Activated CD4-positive, CD25-positive, alpha-beta regulatory T cell (primary cell): Measurements from ENCODE around the gene HSP90AA1.
"Not testable (repeated sequence)": the region's sequence is repeated elsewhere in the genome, so short reads cannot be mapped to it uniquely, and the experiment has no call there.

ENCODE experiments used
- DNase-seq, 4 experiments: peaks; one replicate each; lab custom pipeline; 2025; lab: John Stamatoyannopoulos, UW

The HSP90AA1 gene

GRCh38 chr14:102086972-102087761, at the start of gene HSP90AA1:
TSS of gene HSP90AA1 (minus strand) at chr14:102087044. CDS start at chr14:102086378, 666 bp downstream.
- peak; percentile 91 to 95 (median 92) for DNase-seq

- not testable (repeated sequence) for DNase-seq
Measured at GRCh38 chr14:102135456-102135855, 48.6 kb upstream of the HSP90AA1 start.

- DNase-seq, result not testable (repeated sequence)
Measured at GRCh38 chr14:102134719-102135118, 47.9 kb upstream of the HSP90AA1 start.

- DNase-seq, result not testable (repeated sequence)
Measured at GRCh38 chr14:102134021-102134420, 47.2 kb upstream of the HSP90AA1 start.

GRCh38 chr14:102131741-102132140, 44.9 kb upstream of the HSP90AA1 start:
- DNase-seq, result no peak

GRCh38 chr14:102126807-102127455, 40.1 kb upstream of the HSP90AA1 start:
- DNase-seq, result no peak

- no peak for DNase-seq
Measured at GRCh38 chr14:102125546-102125945, 38.7 kb upstream of the HSP90AA1 start.

- DNase-seq, result no peak
Measured at GRCh38 chr14:102124419-102124818, 37.6 kb upstream of the HSP90AA1 start.

GRCh38 chr14:102121567-102121966, 34.7 kb upstream of the HSP90AA1 start:
- DNase-seq, result no peak

GRCh38 chr14:102120888-102121287, 34.0 kb upstream of the HSP90AA1 start:
- no peak for DNase-seq

- DNase-seq, result no peak
Measured at GRCh38 chr14:102117852-102118251, 31.0 kb upstream of the HSP90AA1 start.

- DNase-seq, result no peak
Measured at GRCh38 chr14:102116361-102117180, 29.7 kb upstream of the HSP90AA1 start.

- DNase-seq, result no peak
Measured at GRCh38 chr14:102111101-102111500, 24.3 kb upstream of the HSP90AA1 start.

GRCh38 chr14:102109332-102109731, 22.5 kb upstream of the HSP90AA1 start:
- not testable (repeated sequence) for DNase-seq

- no peak for DNase-seq
Measured at GRCh38 chr14:102105369-102105768, 18.5 kb upstream of the HSP90AA1 start.

- DNase-seq, result no peak
Measured at GRCh38 chr14:102103062-102103695, 16.3 kb upstream of the HSP90AA1 start.

GRCh38 chr14:102097441-102098135, 10.7 kb upstream of the HSP90AA1 start:
- no peak for DNase-seq

- peak; percentile 26 to 57 (median 42) for DNase-seq
Measured at GRCh38 chr14:102096569-102097188, 9.8 kb upstream of the HSP90AA1 start.

- DNase-seq, result no peak
Measured at GRCh38 chr14:102095871-102096568, 9.2 kb upstream of the HSP90AA1 start.

GRCh38 chr14:102095231-102095870, 8.5 kb upstream of the HSP90AA1 start:
- no peak for DNase-seq
